Stomach (tissue), 9 donors: Measurements from ENCODE around the gene TBC1D5. TPM values are rescaled to one million over a fixed set of nuclear protein-coding genes. Genes with fewer than 3 reads are reported as not detected.

Experiments
- DNase-seq, 2 donors: peaks; one replicate each; pipeline versions ENCODE4 v3.0.0 to v3.0.0-alpha.2; 2013 to 2019
- H3K27ac ChIP-seq, 5 donors: fragments of 200-600 bp in 4 of 5; sonication (generic) in 4 of 5; one replicate each; pipeline ENCODE4 v1.5.1; 2013 to 2019; ENCODE audit warnings: mild to moderate bottlenecking in 1 of 5, moderate library complexity in 1 of 5
- H3K27me3 ChIP-seq, 3 donors: fragments of 200-600 bp; sonication (generic); one replicate each; pipeline ENCODE4 v1.5.1; 2017 to 2019; ENCODE audit warnings: mixed run types in 1 of 3
- H3K36me3 ChIP-seq, 4 donors: fragments of 200-600 bp; sonication (generic); 1 replicate in 3 of 4; 2 replicates in 1 of 4; pipeline ENCODE4 v1.5.1; 2016 to 2019
- H3K4me1 ChIP-seq, 4 donors: fragments of 200-600 bp; sonication (generic); one replicate each; pipeline ENCODE4 v1.5.1; 2016 to 2019
- H3K4me3 ChIP-seq, 4 donors: fragments of 200-600 bp; sonication (generic) in 3 of 4; one replicate each; pipeline ENCODE4 v1.5.1; 2016 to 2019; ENCODE audit warnings: mild to moderate bottlenecking in 1 of 4
- H3K9me3 ChIP-seq, 4 donors: fragments of 200-600 bp; sonication (generic); one replicate each; pipeline ENCODE4 v1.5.1; 2016 to 2019
- CTCF ChIP-seq, 7 experiments: fragments of 450-650 bp in 4 of 7; fragments of 200-600 bp in 3 of 7; sonication (generic) in 3 of 7; IDR thresholded peaks; one replicate each; pipeline ENCODE4 v1.5.1; 2016 to 2019; ENCODE audit warnings: antibody characterized with exemption in 7 of 7, control low read depth in 2 of 7, mild to moderate bottlenecking in 1 of 7
- EP300 ChIP-seq: sonication (generic); formaldehyde crosslinking; IDR thresholded peaks from one replicate; pipeline ENCODE4 v1.6.1; 2017; ENCODE audit warnings: antibody characterized with exemption
- POLR2A ChIP-seq, 4 donors: fragments of 450-650 bp; IDR thresholded peaks; one replicate each; pipeline ENCODE4 v1.6.1; 2016; ENCODE audit warnings: antibody characterized with exemption in 4 of 4, control low read depth in 2 of 4, mild to moderate bottlenecking in 1 of 4, moderate library complexity in 1 of 4
- POLR2AphosphoS5 ChIP-seq, 3 donors: sonication (generic); formaldehyde crosslinking; IDR thresholded peaks; one replicate each; pipeline ENCODE4 v1.6.1; 2016; ENCODE audit warnings: antibody characterized with exemption in 3 of 3
- WGBS, 5 donors: extraction: QIAGEN DNeasy Blood & Tissue Kit in 3 of 5; methylation state at CpG; one replicate each; pipeline versions ENCODE4 v1.1.5 to v1.1.7; 2013 to 2018; 5-methylcytosine and 5-hydroxymethylcytosine counted together
- intact Hi-C: fragments of 100-400 bp; cut with DNase I; formaldehyde crosslinking; loops from one replicate; pipeline ENCODE4 v1.15.1; 2023; ENCODE audit warnings: low total_unique reads
- polyA plus RNA-seq, 3 donors: library from polyadenylated mRNA; stranded (reverse); fragments of 200-250 nt; gene quantifications; one replicate each; pipeline ENCODE4 v1.2.3, GENCODE V29; 2013
- total RNA-seq, 5 donors: library from RNA; depleted of rRNA; stranded (reverse); fragments of >200 nt; gene quantifications; one replicate each; pipeline versions ENCODE4 v1.1.0 to v1.2.3, GENCODE V29; 2014 to 2016
- donor health status: healthy with polysubstance abuse.
- donor health status: Bipolar disorder and iron deficiency.
- donor health status: healthy.

TBC1D5 gene
- total and polyA plus RNA-seq, 8 donors = 4.7 to 75.1 (median 32.0) TPM

GRCh38 chr3:17687566-17687965 lies 54.9 kb downstream of the TBC1D5 start:
- no peak for DNase-seq
- no peaks in the 10 kb centered on the region for H3K27me3 ChIP-seq
- no peaks in the 10 kb centered on the region for H3K9me3 ChIP-seq
- TF ChIP-seq EP300 (no peak), CTCF (IDR thresholded peaks at IDR 0.05) (no peak), POLR2A (IDR thresholded peaks at IDR 0.05) (no peak), POLR2AphosphoS5 (IDR thresholded peaks at IDR 0.05) (no peak)
- intact Hi-C loops = no loop called here
- no peak overlapping the region for H3K27ac ChIP-seq
- H3K4me1 ChIP-seq = peaks cover 0 to 8% (median 4%) of the 10 kb centered on the region in 4 donors
- H3K4me3 ChIP-seq = no peak overlapping the region
- no peaks in the 10 kb centered on the region for H3K36me3 ChIP-seq
- WGBS, 5 donors = 90 to 100% (median 98%) methylated on average over 1 of the region's 1 CpG

- WGBS, 5 donors = 88 to 100% (median 95%) methylated on average over 1 of the region's 1 CpG
- Histone ChIP-seq H3K4me1 (peaks cover 0 to 8% (median 4%) of the 10 kb centered on the region in 4 donors), H3K4me3 (no peak overlapping the region), H3K9me3 (no peaks in the 10 kb centered on the region), H3K36me3 (no peaks in the 10 kb centered on the region), H3K27me3 (no peaks in the 10 kb centered on the region), H3K27ac (no peak overlapping the region)
- TF ChIP-seq CTCF (IDR thresholded peaks at IDR 0.05) (no peak), EP300 (no peak), POLR2AphosphoS5 (IDR thresholded peaks at IDR 0.05) (no peak), POLR2A (IDR thresholded peaks at IDR 0.05) (no peak)
- no peak for DNase-seq
- intact Hi-C loops = no loop called here
These were observed 55.8 kb downstream of the TBC1D5 start for GRCh38 chr3:17686613-17687012.

- no peak overlapping the region for H3K27ac ChIP-seq
- no peaks in the 10 kb centered on the region for H3K36me3 ChIP-seq
These were observed 58.8 kb downstream of the TBC1D5 start for GRCh38 chr3:17683542-17684207.

GRCh38 chr3:17680530-17680929 lies 61.9 kb downstream of the TBC1D5 start:
- H3K27ac ChIP-seq = no peak overlapping the region
- intact Hi-C loops = no loop called here
- peaks cover 0 to 8% (median 4%) of the 10 kb centered on the region in 4 donors for H3K4me1 ChIP-seq
- H3K9me3 ChIP-seq = no peaks in the 10 kb centered on the region
- TF ChIP-seq POLR2AphosphoS5 (IDR thresholded peaks at IDR 0.05) (no peak), CTCF (IDR thresholded peaks at IDR 0.05) (no peak), POLR2A (IDR thresholded peaks at IDR 0.05) (no peak), EP300 (no peak)
- H3K27me3 ChIP-seq = no peaks in the 10 kb centered on the region
- no peak overlapping the region for H3K4me3 ChIP-seq
- no peak for DNase-seq
- no peaks in the 10 kb centered on the region for H3K36me3 ChIP-seq

More at GRCh38 chr3:17683542-17684207, 58.8 kb downstream of the TBC1D5 start:
- Histone ChIP-seq H3K4me3 (no peak overlapping the region), H3K9me3 (no peaks in the 10 kb centered on the region), H3K4me1 (peaks cover 0 to 8% (median 4%) of the 10 kb centered on the region in 4 donors), H3K27me3 (no peaks in the 10 kb centered on the region)
- 74 to 87% (median 79%) methylated on average over 4 of the region's 4 CpGs for WGBS, 5 donors
- TF ChIP-seq POLR2AphosphoS5 (IDR thresholded peaks at IDR 0.05) (no peak), POLR2A (IDR thresholded peaks at IDR 0.05) (no peak), EP300 (no peak), CTCF (IDR thresholded peaks at IDR 0.05) (no peak)
- intact Hi-C loops = no loop called here
- no peak for DNase-seq
